K562 (cell line): ENCODE results near the gene ARHGEF1. TPM values are rescaled to one million over a fixed set of nuclear protein-coding genes. Genes with fewer than 3 reads are reported as not detected.
A peak's percentile ranks its signal among the peaks of the same experiment; 100 is the strongest.

Experiments
- ATAC-seq: fragments of 200-7000 bp; cut with Tn5 transposase; 3 replicates; pipeline ENCODE4 v1.9.1; 2020; ENCODE audit warnings: moderate library complexity
- BruUV-seq: library from RNA; stranded (reverse); fragments of 400-500 nt; replicated peaks from 2 replicates; lab custom pipeline; 2021; lab: Mats Ljungman, UMichigan
- CTCF ChIA-PET: fragments of 300-600 bp; formaldehyde crosslinking; extraction: SDS; loops from one replicate; lab custom pipeline; 2021; ENCODE audit warnings: low intra/inter-chr PET ratio; lab: Yijun Ruan, JAX
- POLR2A ChIA-PET: fragments of 300-600, 350-650 bp; sonication (Branson Sonifier 250); formaldehyde crosslinking; extraction: SDS; loops from one replicate; lab custom pipeline; 2021; ENCODE audit warnings: antibody characterized with exemption, inconsistent platforms; lab: Yijun Ruan, JAX
- DNase-seq, 4 experiments: peaks; one replicate each; pipeline versions ENCODE4 v3.0.0 to v3.0.0-alpha.2; 2011 to 2018; ENCODE audit warnings: low spot score in 3 of 4, mixed read lengths in 3 of 4; ENCODE audit errors: extremely low read depth in 1 of 4
- FAIRE-seq: peaks from 2 replicates; lab custom pipeline; 2011; peaks lifted over from hg19 to GRCh38; lab: Jason Lieb, UNC
- H2AFZ ChIP-seq: 2 replicates; pipeline ENCODE4 v1.6.0; 2011; ENCODE audit warnings: low read depth, low read length, control low read depth, inconsistent platforms
- H3K27ac ChIP-seq: fragments of 200-600 bp; 3 replicates; pipeline ENCODE4 v1.8.0; 2011; ENCODE audit warnings: low read depth, mild to moderate bottlenecking, control low read depth, inconsistent platforms, low read length, moderate library complexity, mixed read lengths; ENCODE audit errors: extremely low read depth
- H3K27me3 ChIP-seq, 2 experiments: fragments of 300-600 bp in 1 of 2; 2 replicates in 1 of 2; 3 replicates in 1 of 2; pipeline versions ENCODE4 v1.6.0 to v1.8.0; 2011; ENCODE audit warnings: inconsistent platforms in 2 of 2, low read length in 2 of 2, mild to moderate bottlenecking in 1 of 2, mixed read lengths in 1 of 2, moderate library complexity in 1 of 2; ENCODE audit not compliant: control insufficient read depth in 2 of 2, insufficient read depth in 2 of 2
- H3K36me3 ChIP-seq: fragments of 300-600 bp; 3 replicates; pipeline ENCODE4 v1.8.0; 2011; ENCODE audit warnings: mild to moderate bottlenecking, low read length, inconsistent platforms; ENCODE audit not compliant: control insufficient read depth, insufficient read depth
- H3K4me1 ChIP-seq, 2 experiments: fragments of 200-600 bp in 1 of 2; replicated peaks in 1 of 2; 2 replicates in 1 of 2; 3 replicates in 1 of 2; pipeline versions ENCODE4 v1.5.1 to v1.8.0; 2011; ENCODE audit warnings: inconsistent platforms in 2 of 2, low read length in 2 of 2, mild to moderate bottlenecking in 1 of 2, mixed read lengths in 1 of 2, moderate library complexity in 1 of 2; ENCODE audit not compliant: control insufficient read depth in 2 of 2, insufficient read depth in 2 of 2
- H3K4me2 ChIP-seq: 2 replicates; pipeline ENCODE4 v1.6.1; 2011; ENCODE audit warnings: low read length, control low read depth, inconsistent platforms, mixed read lengths; ENCODE audit not compliant: insufficient read depth
- H3K4me3 ChIP-seq: fragments of 200-600 bp; sonication (generic), shearing (Covaris generic); 2 replicates; pipeline ENCODE4 v1.5.1; 2016; ENCODE audit warnings: control low read depth, inconsistent platforms
- H3K79me2 ChIP-seq: fragments of 200-600 bp; 3 replicates; pipeline ENCODE4 v1.8.0; 2011; ENCODE audit warnings: low read length, inconsistent platforms; ENCODE audit not compliant: control insufficient read depth, insufficient read depth
- H3K9ac ChIP-seq, 2 experiments: 2 replicates each; pipeline versions ENCODE4 v1.6.0 to v1.6.1; 2011; ENCODE audit warnings: low read depth in 2 of 2, low read length in 2 of 2, control low read depth in 1 of 2, inconsistent platforms in 1 of 2, mild to moderate bottlenecking in 1 of 2, mixed read lengths in 1 of 2; ENCODE audit not compliant: insufficient read depth in 1 of 2
- H3K9me1 ChIP-seq: one replicate; pipeline ENCODE4 v1.6.0; 2011; ENCODE audit warnings: inconsistent platforms, mild to moderate bottlenecking, low read length, moderate library complexity; ENCODE audit not compliant: control insufficient read depth, insufficient read depth
- H3K9me3 ChIP-seq: replicated peaks from 2 replicates; pipeline ENCODE4 v1.5.1; 2011; ENCODE audit warnings: low read depth, low read length, inconsistent platforms; ENCODE audit not compliant: control insufficient read depth, insufficient read depth
- H4K20me1 ChIP-seq: replicated peaks from 2 replicates; pipeline ENCODE4 v1.6.1; 2011; ENCODE audit warnings: low read length, inconsistent platforms, mixed read lengths; ENCODE audit not compliant: control insufficient read depth, insufficient read depth
- AFF1 ChIP-seq, 2 experiments: fragments of 450-650 bp; IDR thresholded peaks; 2 replicates each; pipeline ENCODE4 v1.6.1; 2018; ENCODE audit warnings: mild to moderate bottlenecking in 2 of 2, low read depth in 1 of 2; ENCODE audit not compliant: partially characterized antibody in 2 of 2
- BMI1 ChIP-seq: fragments of 150-350 bp; IDR thresholded peaks from 2 replicates; pipeline ENCODE4 v1.6.1; 2014; ENCODE audit warnings: low read length
- FOXA3 ChIP-seq, 2 experiments: fragments of 450-650 bp in 1 of 2; sonication (generic) in 1 of 2; formaldehyde crosslinking; IDR thresholded peaks in 1 of 2; conservative IDR thresholded peaks in 1 of 2; 2 replicates each; pipeline versions ENCODE4 v1.4.0 to v1.8.0; 2020 to 2022; ENCODE audit warnings: mild to moderate bottlenecking in 2 of 2, missing genetic modification reagents in 1 of 2
- IFI16 ChIP-seq: fragments of 250-450 bp; sonication (Bioruptor Pico); IDR thresholded peaks from 2 replicates; pipeline ENCODE4 v2.1.2; 2022; ENCODE audit warnings: mild to moderate bottlenecking, inconsistent platforms
- MLLT1 ChIP-seq, 2 experiments: fragments of 450-650 bp; IDR thresholded peaks; 2 replicates each; pipeline ENCODE4 v1.6.1; 2016
- MTA1 ChIP-seq: fragments of 450-650 bp; IDR thresholded peaks from 2 replicates; pipeline ENCODE4 v1.6.1; 2017; ENCODE audit warnings: borderline replicate concordance
- MTF1 ChIP-seq: fragments of 250-450 bp; sonication (Bioruptor Pico); IDR thresholded peaks from 2 replicates; pipeline ENCODE4 v1.9.0; 2021; ENCODE audit warnings: moderate library complexity, mild to moderate bottlenecking, inconsistent platforms, borderline replicate concordance
- NR3C1 ChIP-seq: sonication (generic); formaldehyde crosslinking; IDR thresholded peaks from 2 replicates; pipeline ENCODE4 v1.8.1; 2022; ENCODE audit warnings: missing genetic modification reagents
- POLR2A ChIP-seq: fragments of 450-650 bp; conservative IDR thresholded peaks from 2 replicates; pipeline ENCODE4 v1.6.1; 2016
- RAD51 ChIP-seq: fragments of 450-650 bp; IDR thresholded peaks from 2 replicates; pipeline ENCODE4 v1.7.1; 2016; ENCODE audit warnings: low read depth, mild to moderate bottlenecking, borderline replicate concordance
- RBFOX2 ChIP-seq: fragments of 200-400 bp; formaldehyde crosslinking; IDR thresholded peaks from 2 replicates; pipeline ENCODE4 v1.6.1; 2017; ENCODE audit warnings: low read depth, mild to moderate bottlenecking, low read length, moderate library complexity
- SMC3 ChIP-seq: conservative IDR thresholded peaks from 2 replicates; pipeline ENCODE4 v1.6.1; 2011; ENCODE audit warnings: low read depth, low read length, improper control_type of control experiment; ENCODE audit not compliant: insufficient read depth
- ZNF324 ChIP-seq: fragments of 250-450 bp; sonication (Bioruptor Pico); IDR thresholded peaks from 2 replicates; pipeline ENCODE4 v1.4.0; 2020; ENCODE audit warnings: mild to moderate bottlenecking
- ZNF668 ChIP-seq: fragments of 250-450 bp; sonication (Bioruptor Pico); IDR thresholded peaks from 2 replicates; pipeline ENCODE4 v1.8.0; 2022; ENCODE audit warnings: mild to moderate bottlenecking, inconsistent platforms
- ZNF77 ChIP-seq: fragments of 250-450 bp; sonication (Bioruptor Pico); IDR thresholded peaks from 2 replicates; pipeline ENCODE4 v1.5.0; 2020
- WGBS: fragments of 100-300 bp; shearing (Covaris generic); methylation state at CpG from one replicate; pipeline ENCODE4 v1.1.6; 2016; ENCODE audit warnings: low coverage, mixed read lengths; ENCODE audit not compliant: insufficient coverage; ENCODE audit errors: missing lambda C conversion rate; 5-methylcytosine and 5-hydroxymethylcytosine counted together
- in situ Hi-C: fragments of 300-500 bp; cut with MboI; formaldehyde crosslinking; loops from 4 replicates; pipeline ENCODE4 v1.15.0; 2018; ENCODE audit warnings: inconsistent platforms, mixed read lengths
- intact Hi-C: fragments of 100-400 bp; cut with micrococcal nuclease; formaldehyde crosslinking; loops from 2 replicates; pipeline ENCODE4 v1.14.2; 2022
- polyA plus RNA-seq, 8 experiments: library from polyadenylated mRNA; depleted of rRNA in 4 of 8; stranded (reverse) in 5 of 8; unstranded in 3 of 8; fragments of >200 nt; fragmentation: Nextera tagmentation in 2 of 8; fragmentation: Illumina TruSeq in 1 of 8; extraction: Ambion mirVana in 2 of 8; extraction: Trizol in 1 of 8; gene quantifications; 2 replicates each; pipeline versions ENCODE4 v1.2.1 to v1.2.3, GENCODE V29; 2011 to 2014; ENCODE audit warnings: inconsistent platforms in 1 of 8, missing spikeins in 1 of 8
- total RNA-seq, 7 experiments: library from RNA; depleted of rRNA in 6 of 7; stranded (reverse); fragments of >200 nt in 6 of 7; fragmentation: Illumina TruSeq in 2 of 7; extraction: Trizol in 2 of 7; gene quantifications; 2 replicates each; pipeline versions ENCODE4 v1.2.1 to v1.2.3, GENCODE V29; 2011 to 2021; ENCODE audit warnings: low replicate concordance in 1 of 7
- TF ChIP-seq, protein P1 (sequence below), 2 experiments: fragments of 250-450 bp in 1 of 2; fragments of 450-650 bp in 1 of 2; sonication (Bioruptor Pico) in 1 of 2; IDR thresholded peaks; 2 replicates each; pipeline versions ENCODE4 v1.6.1 to v1.8.0; 2016 to 2021; ENCODE audit warnings: mild to moderate bottlenecking in 2 of 2, moderate library complexity in 2 of 2, missing compliant biosample characterization in 1 of 2, missing genetic modification characterization in 1 of 2

The ARHGEF1 gene
- total and polyA plus RNA-seq, 9 of the 15 experiments (the other 6 are each of a cell fraction or from before 2014, with no cell fraction given): 1.9 to 149 (median 29.8) TPM

DNA sequence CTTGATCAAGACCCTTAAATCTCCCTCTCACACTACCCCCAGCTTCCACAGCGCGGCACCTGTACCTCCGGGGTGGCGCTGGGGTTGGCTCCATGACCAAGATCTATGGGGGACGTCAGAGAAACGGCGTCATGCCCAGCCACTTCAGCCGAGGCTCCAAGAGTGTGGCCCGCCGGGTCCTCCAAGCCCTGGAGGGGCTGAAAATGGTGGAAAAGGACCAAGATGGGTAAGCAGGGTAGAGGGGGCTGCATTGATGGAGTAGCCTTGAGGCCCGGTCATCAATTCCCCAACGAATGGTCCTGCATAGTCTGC is 14.0 kb upstream of the ARHGEF1 start (continued):
- TF ChIP-seq, protein P1, sequence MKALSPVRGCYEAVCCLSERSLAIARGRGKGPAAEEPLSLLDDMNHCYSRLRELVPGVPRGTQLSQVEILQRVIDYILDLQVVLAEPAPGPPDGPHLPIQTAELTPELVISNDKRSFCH (CRISPR knock-in tag; IDR thresholded peaks at IDR 0.05): no peak
- TF ChIP-seq, protein P1 (tag; IDR thresholded peaks at IDR 0.05): no peak
- TF ChIP-seq IFI16 (CRISPR knock-in tag) (no peak), SMC3 (no peak), ZNF668 (no peak), FOXA3 (CRISPR knock-in tag; conservative IDR thresholded peaks at IDR 0.05 in 1 of 2, IDR thresholded peaks at IDR 0.05 in 1 of 2) (no peak), POLR2A (0 out of 2 replicates have a peak, but pooled peaks have one; percentile 4)

DNA sequence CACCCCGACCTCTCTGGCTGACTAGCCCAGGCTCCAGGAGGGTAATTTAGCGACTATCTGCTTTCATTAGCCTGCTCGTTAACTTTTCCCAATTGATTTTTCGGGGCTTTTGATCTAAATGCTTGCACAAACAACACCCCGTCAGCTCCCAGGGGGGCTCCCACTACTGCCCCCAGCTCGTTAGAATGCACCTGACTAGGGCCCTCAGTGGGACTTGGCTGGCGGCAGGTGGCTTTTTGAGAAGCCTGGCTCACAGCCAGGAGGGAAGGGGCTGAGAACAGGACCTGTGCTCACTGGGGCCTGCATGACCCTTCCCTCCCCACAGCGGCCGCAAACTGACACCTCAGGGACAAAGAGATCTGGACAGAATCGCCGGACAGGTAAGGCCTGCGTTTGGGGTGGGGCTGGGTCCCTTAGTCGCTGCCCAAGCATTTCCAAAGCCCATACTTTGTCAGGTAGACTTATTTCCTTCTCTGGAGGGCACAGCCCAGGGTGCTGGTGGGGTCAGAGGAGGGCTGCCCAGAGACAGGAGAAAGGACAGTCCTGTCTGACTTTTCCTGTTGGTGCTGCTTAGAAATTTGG is 13.5 kb upstream of the ARHGEF1 start:
- POLR2A ChIA-PET: interaction anchor here (0.6 to 6.2 kb wide), 10 partner anchors 9 to 97 kb away, joined by 3 to 54 read pairs (median 3); partner anchors contain the start of gene RPS19
- H2AFZ ChIP-seq: no peak overlapping the region
- no peak overlapping the region for H3K4me3 ChIP-seq
- no peak for ATAC-seq
- in situ Hi-C loops (no loop called here), intact Hi-C loops (no loop called here)
- CTCF ChIA-PET: no interaction called here
- H3K27ac ChIP-seq: no peak overlapping the region; the same call in 2 of the 3 replicates
- H3K79me2 ChIP-seq: peaks cover 37% of the 10 kb centered on the region
- peaks cover 3% of the 10 kb centered on the region for H3K9me1 ChIP-seq
- no peaks in the 10 kb centered on the region for H3K9me3 ChIP-seq
- no peak for DNase-seq
- H3K4me2 ChIP-seq: no peak overlapping the region
- no peak overlapping the region for H3K9ac ChIP-seq
- H3K36me3 ChIP-seq: peaks cover 69% of the 10 kb centered on the region
- WGBS: 82% methylated on average over 12 of the region's 13 CpGs
- no peak for FAIRE-seq
- peaks cover 51% of the 10 kb centered on the region for H4K20me1 ChIP-seq
- peaks cover under 1 to 24% of the 10 kb centered on the region in 2 experiments; a peak in 3 of 5 replicates for H3K4me1 ChIP-seq
- H3K27me3 ChIP-seq: no peaks in the 10 kb centered on the region
- no TSS peak for BruUV-seq
- TF ChIP-seq RBFOX2: peak; percentile 68
- TF ChIP-seq BMI1: no peak
- TF ChIP-seq ZNF324 (CRISPR knock-in tag): no peak
- no peak for TF ChIP-seq AFF1 (IDR thresholded peaks at IDR 0.05; ENCODE audit: low read depth in 1 of 2, partially characterized antibody in 2 of 2)
- TF ChIP-seq NR3C1: no peak
- TF ChIP-seq MTA1: no peak
- no peak for TF ChIP-seq ZNF77
- no peak for TF ChIP-seq MTF1 (CRISPR knock-in tag)
- TF ChIP-seq RAD51: no peak
- no peak for TF ChIP-seq MLLT1 (IDR thresholded peaks at IDR 0.05)
